ENCODE measurements around the gene TCN2. TPM values are rescaled to one million over a fixed set of nuclear protein-coding genes. Genes with fewer than 3 reads are reported as not detected.

Gene TCN2
- total RNA-seq, 2 experiments from 2014 or later, result 3.8 TPM; not detected in 1

DNA sequence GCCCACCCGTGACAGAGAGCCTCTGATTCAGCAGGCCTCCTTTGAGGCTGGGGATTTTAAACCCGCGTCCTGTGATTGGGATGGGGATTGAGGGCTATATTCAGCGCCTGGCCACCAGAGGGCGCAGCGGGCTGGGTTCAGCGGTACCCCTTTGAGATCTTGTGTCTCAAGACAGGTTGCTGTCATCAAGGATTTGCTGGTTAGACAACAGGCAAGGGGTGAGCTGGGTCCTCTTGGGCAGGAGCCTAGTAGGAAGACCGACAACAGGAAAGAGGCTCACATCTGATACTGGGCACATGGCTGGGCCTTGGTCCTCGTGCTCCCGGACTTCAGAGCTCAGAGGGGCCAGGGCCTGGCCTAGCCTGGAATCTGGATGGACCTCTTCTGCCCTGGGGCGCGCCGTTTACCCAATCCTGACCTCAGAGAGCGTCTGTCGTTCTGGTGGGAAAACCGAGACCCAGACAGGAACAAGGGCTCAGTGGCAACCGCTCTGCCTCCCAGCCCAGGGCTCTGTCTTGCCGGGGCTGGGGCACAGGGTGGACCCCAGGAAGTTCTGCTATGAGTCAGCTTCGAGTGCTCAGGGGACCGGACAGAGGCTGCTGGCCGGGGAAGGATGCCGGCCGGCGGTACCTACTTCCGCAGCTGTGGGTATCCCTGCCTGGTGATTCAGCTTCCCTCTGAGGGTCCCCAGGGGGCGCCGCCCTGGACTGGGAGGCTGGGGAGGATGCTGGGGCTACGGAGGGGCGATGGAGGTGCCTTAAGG is 27.7 kb downstream of the TCN2 start:
- peak overlapping the region; percentile 95 for H2AFZ ChIP-seq (ENCODE audit: low read length)
- peak; percentile 89 for DNase-seq (ENCODE audit: low spot score)
- TF ChIP-seq, protein P1, sequence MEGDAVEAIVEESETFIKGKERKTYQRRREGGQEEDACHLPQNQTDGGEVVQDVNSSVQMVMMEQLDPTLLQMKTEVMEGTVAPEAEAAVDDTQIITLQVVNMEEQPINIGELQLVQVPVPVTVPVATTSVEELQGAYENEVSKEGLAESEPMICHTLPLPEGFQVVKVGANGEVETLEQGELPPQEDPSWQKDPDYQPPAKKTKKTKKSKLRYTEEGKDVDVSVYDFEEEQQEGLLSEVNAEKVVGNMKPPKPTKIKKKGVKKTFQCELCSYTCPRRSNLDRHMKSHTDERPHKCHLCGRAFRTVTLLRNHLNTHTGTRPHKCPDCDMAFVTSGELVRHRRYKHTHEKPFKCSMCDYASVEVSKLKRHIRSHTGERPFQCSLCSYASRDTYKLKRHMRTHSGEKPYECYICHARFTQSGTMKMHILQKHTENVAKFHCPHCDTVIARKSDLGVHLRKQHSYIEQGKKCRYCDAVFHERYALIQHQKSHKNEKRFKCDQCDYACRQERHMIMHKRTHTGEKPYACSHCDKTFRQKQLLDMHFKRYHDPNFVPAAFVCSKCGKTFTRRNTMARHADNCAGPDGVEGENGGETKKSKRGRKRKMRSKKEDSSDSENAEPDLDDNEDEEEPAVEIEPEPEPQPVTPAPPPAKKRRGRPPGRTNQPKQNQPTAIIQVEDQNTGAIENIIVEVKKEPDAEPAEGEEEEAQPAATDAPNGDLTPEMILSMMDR (conservative IDR thresholded peaks at IDR 0.05; ENCODE audit: low read length), result peak; percentile 94
- no peak for TF ChIP-seq EZH2phosphoT487 (IDR thresholded peaks at IDR 0.05; ENCODE audit: borderline replicate concordance, low read depth, low read length)
- peak overlapping the region; percentile 74 for H3K4me3 ChIP-seq (ENCODE audit: low read depth, low read length, poor library complexity, severe bottlenecking)
- H3K9me2 ChIP-seq (ENCODE audit: insufficient read depth, low read length), result no peaks in the 10 kb centered on the region
- no peaks in the 10 kb centered on the region for H4K20me1 ChIP-seq (ENCODE audit: insufficient read depth, low read length)
- H3K4me1 ChIP-seq (ENCODE audit: insufficient read depth, low read length, poor library complexity, severe bottlenecking), result peaks cover 16% of the 10 kb centered on the region
- peak overlapping the region; percentile 93 for H3K4me2 ChIP-seq (ENCODE audit: low read length)
- no peaks in the 10 kb centered on the region; the same call in 1 of the 2 replicates for H3K36me3 ChIP-seq (ENCODE audit: insufficient read depth, low read length)
- no peaks in the 10 kb centered on the region for H3K9me3 ChIP-seq (ENCODE audit: low read length)
- BruUV-seq (replicated peaks), result no TSS peak
- POLR2A ChIA-PET, result interaction anchor here (0.6 to 0.9 kb wide), 4 partner anchors 47 to 120 kb away, joined by 3 to 7 read pairs (median 4); no protein-coding TSS in a partner anchor
- CTCF ChIA-PET (ENCODE audit: unreplicated experiment), result interaction anchor here (0.6 to 1.1 kb wide), 6 partner anchors 32 to 371 kb away, joined by 3 to 14 read pairs (median 4); no protein-coding TSS in a partner anchor
- peak overlapping the region; percentile 32 for H3K27ac ChIP-seq (ENCODE audit: low read depth, low read length, poor library complexity, severe bottlenecking)
- intact Hi-C loops (cut with micrococcal nuclease; ENCODE audit: unreplicated experiment), result loop anchor here (1.0 to 10.0 kb wide), 3 partner anchors 121 to 450 kb away; partner anchors contain the start of gene SMTN
- no peaks in the 10 kb centered on the region for H3K79me2 ChIP-seq (ENCODE audit: insufficient read depth, low read depth, low read length)

DNA sequence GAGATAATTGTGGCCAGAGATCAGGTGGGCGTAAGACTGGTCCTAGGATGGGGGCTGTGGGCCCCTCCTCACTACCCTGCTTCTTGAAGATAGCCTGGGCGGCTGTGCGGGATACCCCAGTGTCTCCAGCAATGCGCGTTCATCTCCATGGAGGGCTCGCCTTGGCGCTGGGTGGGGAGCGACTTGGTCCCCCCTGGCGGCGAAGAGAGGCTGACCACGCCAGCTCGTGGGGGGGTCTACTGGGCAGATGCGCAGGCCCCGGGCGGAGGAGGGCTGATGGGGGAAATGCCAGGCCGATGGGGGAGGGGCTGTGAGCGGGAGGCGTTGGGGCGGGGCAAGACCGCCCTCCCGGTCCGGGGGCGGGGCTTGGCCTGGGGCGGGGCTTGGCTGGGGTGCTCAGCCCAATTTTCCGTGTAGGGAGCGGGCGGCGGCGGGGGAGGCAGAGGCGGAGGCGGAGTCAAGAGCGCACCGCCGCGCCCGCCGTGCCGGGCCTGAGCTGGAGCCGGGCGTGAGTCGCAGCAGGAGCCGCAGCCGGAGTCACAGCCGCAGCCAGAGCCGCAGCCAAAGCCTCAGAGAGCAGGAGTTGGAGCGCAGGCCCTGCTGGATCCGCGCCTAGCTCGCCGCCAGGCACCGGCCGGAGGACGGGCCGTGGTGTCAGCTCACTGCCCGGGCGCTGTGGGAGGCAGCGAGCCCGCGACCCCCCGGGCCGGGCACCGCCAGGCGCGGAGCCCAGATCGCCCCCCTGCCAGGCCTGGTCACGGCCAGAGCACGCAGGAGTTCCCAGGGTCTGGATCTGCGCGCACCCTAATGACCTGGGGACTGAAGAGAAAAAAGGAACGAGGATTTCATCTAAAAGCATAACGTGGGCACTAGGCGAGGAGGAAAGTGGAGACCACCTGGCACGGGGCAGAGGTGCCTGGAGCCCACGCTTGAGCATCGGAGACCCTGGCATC is 28.6 kb downstream of the TCN2 start, which contains the start of gene SLC35E4:
TSS of gene SLC35E4 (plus strand) at position 509 of the 953 bp plus-strand sequence. CDS start 670 bp downstream, outside the sequence.
- H3K36me3 ChIP-seq (ENCODE audit: insufficient read depth, low read length), result no peaks in the 10 kb centered on the region; the same call in 1 of the 2 replicates
- H3K4me3 ChIP-seq (ENCODE audit: low read depth, low read length, poor library complexity, severe bottlenecking), result peak within 1 kb of the TSS; percentile 74
- no peaks in the 10 kb centered on the region for H4K20me1 ChIP-seq (ENCODE audit: insufficient read depth, low read length)
- no peaks in the 10 kb centered on the region for H3K9me2 ChIP-seq (ENCODE audit: insufficient read depth, low read length)
- peak within 1 kb of the TSS; percentile 93 for H3K4me2 ChIP-seq (ENCODE audit: low read length)
- peak; percentile 91 for DNase-seq (ENCODE audit: low spot score)
- no peaks in the 10 kb centered on the region for H3K79me2 ChIP-seq (ENCODE audit: insufficient read depth, low read depth, low read length)
- CTCF ChIA-PET (ENCODE audit: unreplicated experiment), result interaction anchor here (0.6 to 1.1 kb wide), 5 partner anchors 31 to 169 kb away, joined by 3 to 4 read pairs (median 3); no protein-coding TSS in a partner anchor
- peak within 1 kb of the TSS; percentile 32 for H3K27ac ChIP-seq (ENCODE audit: low read depth, low read length, poor library complexity, severe bottlenecking)
- POLR2A ChIA-PET, result interaction anchor here (0.6 to 0.9 kb wide), 3 partner anchors 48 to 119 kb away, joined by 3 to 7 read pairs (median 5); no protein-coding TSS in a partner anchor
- peaks cover 16% of the 10 kb centered on the region for H3K4me1 ChIP-seq (ENCODE audit: insufficient read depth, low read length, poor library complexity, severe bottlenecking)
- no peaks in the 10 kb centered on the region for H3K9me3 ChIP-seq (ENCODE audit: low read length)
- no TSS peak for BruUV-seq (replicated peaks)
- TF ChIP-seq, protein P1 (conservative IDR thresholded peaks at IDR 0.05; ENCODE audit: low read length), result no peak
- TF ChIP-seq EZH2phosphoT487 (IDR thresholded peaks at IDR 0.05; ENCODE audit: borderline replicate concordance, low read depth, low read length), result no peak
- intact Hi-C loops (cut with micrococcal nuclease; ENCODE audit: unreplicated experiment), result loop anchor here (1.0 to 10.0 kb wide), 2 partner anchors 120 to 449 kb away; partner anchors contain the start of gene SMTN
- H2AFZ ChIP-seq (ENCODE audit: low read length), result peak within 1 kb of the TSS; percentile 95
